HCT116 (cell line): Measurements from ENCODE around the gene RABL3.

Experiments
- CBX3 ChIP-seq: IDR thresholded peaks from 2 replicates; pipeline ENCODE4 v1.6.1; 2012; ENCODE audit warnings: low read depth
- EGR1 ChIP-seq: IDR thresholded peaks from 2 replicates; pipeline ENCODE4 v1.6.1; 2012; ENCODE audit warnings: low read depth
- EZH2 ChIP-seq: fragments of 200-600 bp; sonication (generic); IDR thresholded peaks from 2 replicates; pipeline ENCODE4 v1.6.1; 2017; ENCODE audit warnings: antibody characterized with exemption, mixed run types
- JUND ChIP-seq: IDR thresholded peaks from 2 replicates; pipeline ENCODE4 v1.6.1; 2012
- MAX ChIP-seq: IDR thresholded peaks from 2 replicates; pipeline ENCODE4 v1.6.1; 2012
- POLR2A ChIP-seq: IDR thresholded peaks from 2 replicates; pipeline ENCODE4 v1.7.0; 2011; ENCODE audit warnings: borderline replicate concordance; ENCODE audit not compliant: insufficient read depth, insufficient read length; ENCODE audit errors: extremely low read depth
- SP1 ChIP-seq: IDR thresholded peaks from 2 replicates; pipeline ENCODE4 v1.6.1; 2012; ENCODE audit warnings: low read depth
- YY1 ChIP-seq: IDR thresholded peaks from 2 replicates; pipeline ENCODE4 v1.6.1; 2011; ENCODE audit warnings: low read length, low read depth, moderate library complexity, mild to moderate bottlenecking; ENCODE audit not compliant: insufficient replicate concordance; ENCODE audit errors: extremely low read depth
- ZFX ChIP-seq: fragments of 450-650 bp; IDR thresholded peaks from 2 replicates; pipeline ENCODE4 v1.6.1; 2017
- ZNF274 ChIP-seq: fragments of 200-500 bp; sonication (Bioruptor generic); IDR thresholded peaks from 2 replicates; pipeline ENCODE4 v1.6.1; 2014; ENCODE audit warnings: mild to moderate bottlenecking, low read depth, low read length, inconsistent platforms
- TF ChIP-seq, protein P1 (sequence below), 3 experiments: fragments of 200-600 bp in 1 of 3; sonication (generic) in 1 of 3; IDR thresholded peaks in 2 of 3; conservative IDR thresholded peaks in 1 of 3; 2 replicates each; pipeline ENCODE4 v1.5.1; 2012 to 2017; ENCODE audit warnings: low read depth in 2 of 3, low read length in 2 of 3, antibody characterized with exemption in 1 of 3, borderline replicate concordance in 1 of 3, control low read depth in 1 of 3, mild to moderate bottlenecking in 1 of 3, mixed read lengths in 1 of 3, mixed run types in 1 of 3, moderate library complexity in 1 of 3; ENCODE audit not compliant: insufficient read depth in 1 of 3
- TF ChIP-seq, protein P2 (sequence below): IDR thresholded peaks from 2 replicates; pipeline ENCODE4 v1.6.1; 2012; ENCODE audit warnings: low read depth

DNA sequence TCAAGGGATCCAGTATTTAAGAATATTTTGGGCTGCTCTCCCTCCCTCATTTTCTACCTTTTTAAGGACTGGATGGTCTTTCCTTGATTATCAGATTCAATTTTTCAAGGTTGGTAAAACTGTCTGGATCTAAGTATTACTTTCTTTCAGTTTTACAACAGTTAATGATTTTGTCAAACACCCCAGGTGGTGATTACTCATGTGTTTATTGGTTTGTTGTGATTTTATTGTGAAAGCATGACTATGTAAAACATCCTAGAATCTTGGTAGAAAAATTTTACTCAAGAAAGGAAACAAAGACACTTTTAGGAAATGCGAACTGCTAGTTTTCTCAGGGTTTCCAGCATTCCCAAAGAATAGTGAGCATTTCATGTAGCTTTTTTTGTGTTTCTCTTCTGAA, 7.5 kb upstream of the RABL3 start:
- TF ChIP-seq ZNF274 (no peak), JUND (no peak), POLR2A (no peak), YY1 (no peak), MAX (no peak), SP1 (no peak), EGR1 (no peak), CBX3 (no peak), EZH2 (no peak), ZFX (no peak)
- TF ChIP-seq, protein P1, sequence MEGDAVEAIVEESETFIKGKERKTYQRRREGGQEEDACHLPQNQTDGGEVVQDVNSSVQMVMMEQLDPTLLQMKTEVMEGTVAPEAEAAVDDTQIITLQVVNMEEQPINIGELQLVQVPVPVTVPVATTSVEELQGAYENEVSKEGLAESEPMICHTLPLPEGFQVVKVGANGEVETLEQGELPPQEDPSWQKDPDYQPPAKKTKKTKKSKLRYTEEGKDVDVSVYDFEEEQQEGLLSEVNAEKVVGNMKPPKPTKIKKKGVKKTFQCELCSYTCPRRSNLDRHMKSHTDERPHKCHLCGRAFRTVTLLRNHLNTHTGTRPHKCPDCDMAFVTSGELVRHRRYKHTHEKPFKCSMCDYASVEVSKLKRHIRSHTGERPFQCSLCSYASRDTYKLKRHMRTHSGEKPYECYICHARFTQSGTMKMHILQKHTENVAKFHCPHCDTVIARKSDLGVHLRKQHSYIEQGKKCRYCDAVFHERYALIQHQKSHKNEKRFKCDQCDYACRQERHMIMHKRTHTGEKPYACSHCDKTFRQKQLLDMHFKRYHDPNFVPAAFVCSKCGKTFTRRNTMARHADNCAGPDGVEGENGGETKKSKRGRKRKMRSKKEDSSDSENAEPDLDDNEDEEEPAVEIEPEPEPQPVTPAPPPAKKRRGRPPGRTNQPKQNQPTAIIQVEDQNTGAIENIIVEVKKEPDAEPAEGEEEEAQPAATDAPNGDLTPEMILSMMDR (IDR thresholded peaks at IDR 0.05 in 2 of 3, conservative IDR thresholded peaks at IDR 0.05 in 1 of 3; ENCODE audit: borderline replicate concordance in 1 of 3, insufficient read depth in 1 of 3, low read depth in 2 of 3, low read length in 2 of 3), result no peak
- TF ChIP-seq, protein P2, sequence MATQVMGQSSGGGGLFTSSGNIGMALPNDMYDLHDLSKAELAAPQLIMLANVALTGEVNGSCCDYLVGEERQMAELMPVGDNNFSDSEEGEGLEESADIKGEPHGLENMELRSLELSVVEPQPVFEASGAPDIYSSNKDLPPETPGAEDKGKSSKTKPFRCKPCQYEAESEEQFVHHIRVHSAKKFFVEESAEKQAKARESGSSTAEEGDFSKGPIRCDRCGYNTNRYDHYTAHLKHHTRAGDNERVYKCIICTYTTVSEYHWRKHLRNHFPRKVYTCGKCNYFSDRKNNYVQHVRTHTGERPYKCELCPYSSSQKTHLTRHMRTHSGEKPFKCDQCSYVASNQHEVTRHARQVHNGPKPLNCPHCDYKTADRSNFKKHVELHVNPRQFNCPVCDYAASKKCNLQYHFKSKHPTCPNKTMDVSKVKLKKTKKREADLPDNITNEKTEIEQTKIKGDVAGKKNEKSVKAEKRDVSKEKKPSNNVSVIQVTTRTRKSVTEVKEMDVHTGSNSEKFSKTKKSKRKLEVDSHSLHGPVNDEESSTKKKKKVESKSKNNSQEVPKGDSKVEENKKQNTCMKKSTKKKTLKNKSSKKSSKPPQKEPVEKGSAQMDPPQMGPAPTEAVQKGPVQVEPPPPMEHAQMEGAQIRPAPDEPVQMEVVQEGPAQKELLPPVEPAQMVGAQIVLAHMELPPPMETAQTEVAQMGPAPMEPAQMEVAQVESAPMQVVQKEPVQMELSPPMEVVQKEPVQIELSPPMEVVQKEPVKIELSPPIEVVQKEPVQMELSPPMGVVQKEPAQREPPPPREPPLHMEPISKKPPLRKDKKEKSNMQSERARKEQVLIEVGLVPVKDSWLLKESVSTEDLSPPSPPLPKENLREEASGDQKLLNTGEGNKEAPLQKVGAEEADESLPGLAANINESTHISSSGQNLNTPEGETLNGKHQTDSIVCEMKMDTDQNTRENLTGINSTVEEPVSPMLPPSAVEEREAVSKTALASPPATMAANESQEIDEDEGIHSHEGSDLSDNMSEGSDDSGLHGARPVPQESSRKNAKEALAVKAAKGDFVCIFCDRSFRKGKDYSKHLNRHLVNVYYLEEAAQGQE, result no peak
